Osteoblast (primary cell): ENCODE results near the gene HP. TPM values are rescaled to one million over a fixed set of nuclear protein-coding genes. Genes with fewer than 3 reads are reported as not detected.

ENCODE experiments used
- DNase-seq: peaks from one replicate; pipeline ENCODE4 v3.0.0; 2011; ENCODE audit warnings: low spot score, mixed read lengths; ENCODE audit not compliant: insufficient read length; ENCODE audit errors: missing footprints
- H2AFZ ChIP-seq: 2 replicates; pipeline ENCODE4 v1.6.0; 2011; ENCODE audit warnings: mild to moderate bottlenecking, low read length
- H3K27ac ChIP-seq: 2 replicates; pipeline ENCODE4 v1.5.1; 2011; ENCODE audit warnings: mild to moderate bottlenecking, low read depth, low read length, moderate library complexity
- H3K27me3 ChIP-seq: 2 replicates; pipeline ENCODE4 v1.6.0; 2012; ENCODE audit warnings: mild to moderate bottlenecking, control low read depth, inconsistent platforms, low read length, moderate library complexity; ENCODE audit not compliant: insufficient read depth
- H3K36me3 ChIP-seq: 2 replicates; pipeline ENCODE4 v1.5.1; 2011; ENCODE audit warnings: mild to moderate bottlenecking, low read length, control low read depth, moderate library complexity; ENCODE audit not compliant: insufficient read depth
- H3K4me1 ChIP-seq: 2 replicates; pipeline ENCODE4 v1.5.1; 2011; ENCODE audit warnings: mild to moderate bottlenecking, low read length, control low read depth, moderate library complexity; ENCODE audit not compliant: insufficient read depth
- H3K4me2 ChIP-seq: 2 replicates; pipeline ENCODE4 v1.6.0; 2011; ENCODE audit warnings: mild to moderate bottlenecking, low read length; ENCODE audit not compliant: insufficient read depth
- H3K4me3 ChIP-seq: fragments of 200-600 bp; sonication (generic); 3 replicates; pipeline ENCODE4 v1.5.1; 2012; ENCODE audit warnings: mild to moderate bottlenecking, low read length, inconsistent platforms; ENCODE audit not compliant: insufficient read depth
- H3K79me2 ChIP-seq: 2 replicates; pipeline ENCODE4 v1.6.0; 2012; ENCODE audit warnings: mild to moderate bottlenecking, low read length, control low read depth, inconsistent platforms; ENCODE audit not compliant: insufficient read depth
- H3K9me3 ChIP-seq: 2 replicates; pipeline ENCODE4 v1.5.1; 2011; ENCODE audit warnings: low read depth, low read length, control low read depth
- H4K20me1 ChIP-seq: 2 replicates; pipeline ENCODE4 v1.6.0; 2012; ENCODE audit warnings: mild to moderate bottlenecking, low read length, control low read depth; ENCODE audit not compliant: insufficient read depth
- CTCF ChIP-seq: IDR thresholded peaks from 2 replicates; pipeline ENCODE4 v1.5.1; 2011; ENCODE audit warnings: mild to moderate bottlenecking, low read depth, low read length, moderate library complexity; ENCODE audit errors: extremely low read depth
- total RNA-seq: library from RNA; depleted of rRNA; stranded (reverse); fragments of >200 nt; gene quantifications from 2 replicates; pipeline ENCODE4 v1.2.3, GENCODE V29; 2012

HP gene
- total RNA-seq, 1 donor, result not detected

DNA sequence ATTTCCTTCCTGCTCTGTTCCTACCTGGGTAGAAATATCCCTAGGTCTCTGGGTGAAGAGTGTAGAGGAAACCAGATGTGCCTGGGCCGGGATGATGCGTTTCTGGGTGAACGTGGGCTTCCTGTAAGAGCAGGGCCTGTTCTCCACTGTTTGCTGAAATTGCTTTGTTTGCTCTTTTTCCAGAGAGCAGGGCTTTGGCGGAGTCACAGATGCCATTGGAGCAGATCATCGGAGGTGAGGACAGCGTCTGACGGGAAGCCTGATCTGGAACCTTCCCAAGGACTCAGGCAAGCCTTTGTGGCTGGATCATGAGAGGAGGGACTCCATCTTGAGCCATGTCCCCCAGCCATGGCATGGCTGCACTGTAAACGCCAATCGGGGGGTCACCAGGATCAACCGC lies 30.3 kb upstream of the HP start:
- no peak overlapping the region for H3K27ac ChIP-seq
- H4K20me1 ChIP-seq, result no peaks in the 10 kb centered on the region
- no peaks in the 10 kb centered on the region for H3K79me2 ChIP-seq
- no peak for TF ChIP-seq CTCF
- H3K9me3 ChIP-seq, result no peaks in the 10 kb centered on the region
- no peak overlapping the region for H3K4me2 ChIP-seq
- DNase-seq, result no peak
- no peaks in the 10 kb centered on the region for H3K4me1 ChIP-seq
- peaks cover 9% of the 10 kb centered on the region for H3K36me3 ChIP-seq
- no peak overlapping the region for H3K4me3 ChIP-seq
- H3K27me3 ChIP-seq, result no peaks in the 10 kb centered on the region
- H2AFZ ChIP-seq, result no peak overlapping the region

GRCh38 chr16:72024862-72025382 lies 29.4 kb upstream of the HP start:
- peaks cover 9% of the 10 kb centered on the region for H3K36me3 ChIP-seq
- DNase-seq, result no peak
- no peak overlapping the region for H3K27ac ChIP-seq
- TF ChIP-seq CTCF, result no peak
- no peak overlapping the region for H2AFZ ChIP-seq
- no peaks in the 10 kb centered on the region for H3K9me3 ChIP-seq
- H3K79me2 ChIP-seq, result no peaks in the 10 kb centered on the region
- H3K4me1 ChIP-seq, result no peaks in the 10 kb centered on the region
- no peak overlapping the region for H3K4me2 ChIP-seq
- H3K27me3 ChIP-seq, result no peaks in the 10 kb centered on the region
- H3K4me3 ChIP-seq, result no peak overlapping the region
- H4K20me1 ChIP-seq, result no peaks in the 10 kb centered on the region

GRCh38 chr16:72025404-72026114 lies 28.7 kb upstream of the HP start:
- H3K36me3 ChIP-seq, result peaks cover 9% of the 10 kb centered on the region
- H3K9me3 ChIP-seq, result no peaks in the 10 kb centered on the region
- H3K4me2 ChIP-seq, result no peak overlapping the region
- H3K4me1 ChIP-seq, result no peaks in the 10 kb centered on the region
- H3K79me2 ChIP-seq, result no peaks in the 10 kb centered on the region
- no peak overlapping the region for H2AFZ ChIP-seq
- no peak overlapping the region for H3K27ac ChIP-seq
- no peak for DNase-seq
- no peak for TF ChIP-seq CTCF
- H4K20me1 ChIP-seq, result no peaks in the 10 kb centered on the region
- H3K27me3 ChIP-seq, result no peaks in the 10 kb centered on the region
- no peak overlapping the region for H3K4me3 ChIP-seq

- no peak for TF ChIP-seq CTCF
- no peak overlapping the region for H3K4me2 ChIP-seq
- no peaks in the 10 kb centered on the region for H4K20me1 ChIP-seq
- H3K27ac ChIP-seq, result no peak overlapping the region
- H3K4me3 ChIP-seq, result no peak overlapping the region
- H3K36me3 ChIP-seq, result peaks cover 1% of the 10 kb centered on the region
- DNase-seq, result no peak
- H3K4me1 ChIP-seq, result no peaks in the 10 kb centered on the region
- no peaks in the 10 kb centered on the region for H3K9me3 ChIP-seq
- H3K79me2 ChIP-seq, result no peaks in the 10 kb centered on the region
- no peaks in the 10 kb centered on the region for H3K27me3 ChIP-seq
- no peak overlapping the region for H2AFZ ChIP-seq
Measured at GRCh38 chr16:72027669-72028378, 26.5 kb upstream of the HP start.
